ENCODE data around the gene GNAT3.

Gene GNAT3

DNA sequence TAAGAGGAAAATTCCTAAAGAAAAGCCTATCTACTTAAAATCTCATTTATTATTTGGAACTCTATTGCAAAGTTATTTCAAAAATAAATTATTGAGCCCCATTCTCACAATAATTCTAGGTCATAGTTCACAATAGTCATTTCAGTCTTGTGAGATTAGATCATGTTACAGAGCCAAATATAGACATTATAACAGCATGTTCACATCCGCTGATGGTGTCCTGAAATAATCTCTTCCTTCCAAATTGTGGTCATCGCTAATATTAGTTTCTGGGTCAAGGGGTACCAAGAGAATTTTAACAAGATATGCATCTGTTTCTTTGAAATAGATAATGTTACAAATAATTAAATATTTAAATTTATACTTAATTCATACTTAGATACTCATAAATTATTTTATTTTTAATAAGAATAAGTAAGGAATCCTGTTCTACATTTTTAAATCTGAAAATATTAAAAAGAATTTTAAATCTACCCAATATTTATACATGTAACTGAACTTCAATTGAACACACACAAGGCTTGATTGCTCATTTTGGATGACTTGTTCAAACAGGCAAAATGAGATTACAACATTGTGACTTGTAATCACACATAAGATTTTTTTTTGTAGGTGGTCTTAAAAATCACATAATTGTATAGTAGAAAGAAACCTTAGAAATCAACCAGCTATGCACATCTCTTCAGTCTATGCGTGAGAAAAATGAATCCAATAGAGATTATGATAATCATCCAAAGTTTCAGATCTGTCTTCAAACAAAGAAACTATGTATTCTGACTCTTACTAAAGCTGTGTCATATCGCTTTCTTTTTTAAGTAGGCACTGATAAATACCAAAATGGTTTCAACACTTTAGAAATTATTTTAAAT, 13.1 kb downstream of the GNAT3 start:
- TF ChIP-seq, protein P1, sequence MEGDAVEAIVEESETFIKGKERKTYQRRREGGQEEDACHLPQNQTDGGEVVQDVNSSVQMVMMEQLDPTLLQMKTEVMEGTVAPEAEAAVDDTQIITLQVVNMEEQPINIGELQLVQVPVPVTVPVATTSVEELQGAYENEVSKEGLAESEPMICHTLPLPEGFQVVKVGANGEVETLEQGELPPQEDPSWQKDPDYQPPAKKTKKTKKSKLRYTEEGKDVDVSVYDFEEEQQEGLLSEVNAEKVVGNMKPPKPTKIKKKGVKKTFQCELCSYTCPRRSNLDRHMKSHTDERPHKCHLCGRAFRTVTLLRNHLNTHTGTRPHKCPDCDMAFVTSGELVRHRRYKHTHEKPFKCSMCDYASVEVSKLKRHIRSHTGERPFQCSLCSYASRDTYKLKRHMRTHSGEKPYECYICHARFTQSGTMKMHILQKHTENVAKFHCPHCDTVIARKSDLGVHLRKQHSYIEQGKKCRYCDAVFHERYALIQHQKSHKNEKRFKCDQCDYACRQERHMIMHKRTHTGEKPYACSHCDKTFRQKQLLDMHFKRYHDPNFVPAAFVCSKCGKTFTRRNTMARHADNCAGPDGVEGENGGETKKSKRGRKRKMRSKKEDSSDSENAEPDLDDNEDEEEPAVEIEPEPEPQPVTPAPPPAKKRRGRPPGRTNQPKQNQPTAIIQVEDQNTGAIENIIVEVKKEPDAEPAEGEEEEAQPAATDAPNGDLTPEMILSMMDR (IDR thresholded peaks at IDR 0.05; ENCODE audit: borderline replicate concordance, control extremely low read depth, extremely low read depth, insufficient read depth, missing control alignments): no peak
- in situ Hi-C loops (cut with MboI; ENCODE audit: low sequenced_read_pairs, unreplicated experiment): no loop called here
- no peak for DNase-seq (ENCODE audit: low spot score)

DNA sequence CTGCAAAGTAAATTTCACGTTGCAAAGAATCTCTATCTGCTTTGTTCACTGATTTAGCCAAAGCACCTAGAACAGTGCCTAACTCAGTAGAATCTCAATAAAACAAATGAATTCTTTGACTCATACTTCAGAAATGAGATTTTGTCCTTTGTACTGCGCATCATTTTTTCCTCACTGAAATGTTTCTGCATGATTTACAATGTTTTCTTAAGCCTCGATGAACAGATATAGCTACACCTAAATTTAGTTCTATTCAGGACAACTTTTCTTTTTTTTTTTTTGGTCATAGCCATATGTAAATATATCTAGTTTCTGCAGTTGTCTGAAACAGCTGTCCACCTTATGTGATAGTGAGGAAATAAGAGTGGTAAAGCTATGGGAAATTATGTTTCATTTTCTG, 15.3 kb downstream of the GNAT3 start:
- TF ChIP-seq, protein P1 (IDR thresholded peaks at IDR 0.05; ENCODE audit: borderline replicate concordance, control extremely low read depth, extremely low read depth, insufficient read depth, missing control alignments): no peak
- no peak for DNase-seq (ENCODE audit: low spot score)
- in situ Hi-C loops (cut with MboI; ENCODE audit: low sequenced_read_pairs, unreplicated experiment): no loop called here

DNA sequence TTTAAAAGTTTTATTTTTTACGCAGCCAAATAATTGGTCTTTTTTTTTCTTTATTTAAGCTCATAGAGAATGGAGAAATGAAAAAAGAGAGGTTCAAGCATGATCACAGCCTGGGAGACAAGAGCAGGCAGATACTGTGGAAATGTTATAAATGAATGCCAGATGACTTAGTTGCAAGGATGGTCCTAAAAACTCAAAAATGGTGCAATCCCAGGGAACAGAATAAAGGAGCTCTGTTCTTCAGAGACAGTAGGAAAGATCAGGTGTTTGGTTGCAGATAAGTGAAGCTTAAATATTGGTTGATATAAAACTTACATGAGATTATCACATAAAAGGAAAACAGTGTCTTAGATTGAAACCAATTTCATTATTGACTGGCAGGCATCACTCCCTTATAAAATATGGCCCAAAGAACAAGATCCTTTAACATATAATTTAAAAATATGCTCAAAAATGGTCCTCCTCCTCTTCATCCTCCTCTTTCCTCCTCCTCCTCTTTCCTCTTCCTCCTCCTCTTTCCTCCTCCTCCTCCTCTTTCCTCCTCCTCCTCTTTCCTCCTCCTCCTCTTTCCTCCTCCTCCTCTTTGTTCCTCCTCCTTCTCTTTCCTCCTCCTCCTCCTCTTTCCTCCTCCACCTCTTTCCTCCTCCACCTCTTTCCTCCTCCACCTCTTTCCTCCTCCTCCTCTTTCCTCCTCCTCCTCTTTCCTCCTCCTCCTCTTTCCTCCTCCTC, 18.6 kb downstream of the GNAT3 start:
- no peak for DNase-seq (ENCODE audit: low spot score)
- in situ Hi-C loops (cut with MboI; ENCODE audit: low sequenced_read_pairs, unreplicated experiment): no loop called here
- TF ChIP-seq, protein P1 (IDR thresholded peaks at IDR 0.05; ENCODE audit: borderline replicate concordance, control extremely low read depth, extremely low read depth, insufficient read depth, missing control alignments): no peak

DNA sequence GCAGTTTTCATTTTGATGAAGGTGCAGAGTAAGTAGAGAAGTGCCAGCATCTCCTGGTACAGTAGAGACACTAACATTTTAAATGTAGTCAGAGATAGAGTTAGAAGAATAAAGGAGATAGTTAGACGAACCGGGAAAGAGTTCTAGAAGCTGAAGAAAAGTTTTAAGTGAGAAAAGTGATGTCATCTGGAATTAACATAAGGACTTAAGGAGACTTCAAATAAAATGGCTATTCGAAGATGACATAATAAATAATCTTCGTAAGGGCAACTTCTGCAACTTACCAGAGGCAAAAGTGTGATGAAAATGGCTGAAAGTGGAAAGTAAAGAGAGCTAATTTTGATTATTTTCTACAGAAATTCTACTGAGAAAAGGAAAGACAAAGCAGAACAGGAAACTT, 20.4 kb downstream of the GNAT3 start:
- TF ChIP-seq, protein P1 (IDR thresholded peaks at IDR 0.05; ENCODE audit: borderline replicate concordance, control extremely low read depth, extremely low read depth, insufficient read depth, missing control alignments): no peak
- in situ Hi-C loops (cut with MboI; ENCODE audit: low sequenced_read_pairs, unreplicated experiment): no loop called here
- DNase-seq (ENCODE audit: low spot score): no peak

DNA sequence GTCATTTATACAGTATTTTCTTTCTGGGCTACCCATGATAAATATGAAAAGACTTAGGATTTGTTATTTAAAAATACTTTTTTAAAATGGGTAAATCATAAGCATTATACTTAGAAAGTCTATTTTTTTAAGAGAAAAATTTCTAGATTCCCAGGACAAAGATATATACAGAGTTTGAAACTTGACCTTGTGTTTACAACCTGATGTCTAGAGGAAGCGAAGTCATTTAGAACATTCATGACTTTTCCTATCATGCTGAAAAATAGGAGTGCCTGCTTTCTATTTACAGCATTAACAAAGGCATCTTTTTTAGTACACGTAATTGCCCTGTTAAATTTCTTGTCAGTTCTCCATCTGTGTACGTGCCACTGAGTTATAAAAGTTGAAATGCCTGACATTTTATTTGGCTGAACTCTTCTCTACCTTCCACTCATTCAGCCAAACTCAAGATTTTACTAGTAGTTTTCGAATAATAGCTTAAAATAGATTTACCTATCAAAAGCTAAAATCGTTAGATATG, 23.0 kb downstream of the GNAT3 start:
- in situ Hi-C loops (cut with MboI; ENCODE audit: low sequenced_read_pairs, unreplicated experiment): no loop called here

DNA sequence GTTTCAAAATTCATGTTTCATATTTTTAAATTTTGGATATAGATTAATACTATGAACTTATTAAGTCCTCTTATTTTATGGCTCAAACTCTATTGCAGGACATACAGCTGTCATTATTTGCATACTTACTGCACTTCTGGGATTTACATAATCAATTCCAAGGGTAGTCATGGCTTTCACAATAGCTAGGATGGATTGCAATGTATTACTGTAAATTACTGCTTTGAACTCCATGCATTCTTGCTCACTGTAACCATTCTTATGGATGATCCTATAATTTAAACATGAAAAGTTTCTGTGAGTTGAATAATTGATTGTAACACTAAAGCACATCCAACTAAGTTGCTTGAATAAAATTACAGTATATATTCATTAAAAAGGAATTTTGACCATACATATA, 23.5 kb downstream of the GNAT3 start:
- in situ Hi-C loops (cut with MboI; ENCODE audit: low sequenced_read_pairs, unreplicated experiment): no loop called here
- TF ChIP-seq, protein P1 (IDR thresholded peaks at IDR 0.05; ENCODE audit: borderline replicate concordance, control extremely low read depth, extremely low read depth, insufficient read depth, missing control alignments): no peak
- no peak for DNase-seq (ENCODE audit: low spot score)

More for the DNA sequence above, 23.0 kb downstream of the GNAT3 start:
- TF ChIP-seq, protein P1 (IDR thresholded peaks at IDR 0.05; ENCODE audit: borderline replicate concordance, control extremely low read depth, extremely low read depth, insufficient read depth, missing control alignments): no peak
- DNase-seq (ENCODE audit: low spot score): no peak

All from GM13976 (cell line).